Uterus (tissue), 2 donors: Measurements from ENCODE around the gene MAP4K1.

Experiments used
- POLR2A ChIP-seq, 2 donors: fragments of 450-650 bp; IDR thresholded peaks; one replicate each; pipeline ENCODE4 v1.6.1; 2016; ENCODE audit warnings: antibody characterized with exemption in 2 of 2, mild to moderate bottlenecking in 1 of 2, moderate library complexity in 1 of 2
- TF ChIP-seq, protein P1 (sequence below), 4 experiments: fragments of 200-600 bp in 2 of 4; fragments of 450-650 bp in 2 of 4; sonication (generic) in 2 of 4; IDR thresholded peaks; one replicate each; pipeline ENCODE4 v1.5.1; 2016 to 2019; ENCODE audit warnings: antibody characterized with exemption in 4 of 4, mild to moderate bottlenecking in 2 of 4, moderate library complexity in 1 of 4

DNA sequence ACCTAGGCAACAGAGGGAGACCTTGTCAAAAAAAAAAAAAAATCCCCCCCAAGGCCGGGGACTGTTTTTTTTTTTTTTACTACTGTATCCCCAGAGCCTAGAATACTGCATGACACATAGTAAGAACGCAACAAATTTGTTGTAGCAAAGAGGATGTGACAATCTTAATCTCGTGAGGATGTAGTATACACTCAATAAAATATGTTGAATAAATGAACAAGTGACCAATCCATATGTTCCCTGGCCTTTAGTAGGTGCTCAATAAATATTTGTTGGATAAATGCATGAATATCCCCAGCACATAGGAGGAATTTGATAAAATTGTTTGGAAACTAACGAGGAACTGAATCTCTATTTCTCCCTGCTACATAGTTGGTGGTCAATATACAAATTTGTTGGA, 75.7 kb downstream of the MAP4K1 start:
- TF ChIP-seq, protein P1, sequence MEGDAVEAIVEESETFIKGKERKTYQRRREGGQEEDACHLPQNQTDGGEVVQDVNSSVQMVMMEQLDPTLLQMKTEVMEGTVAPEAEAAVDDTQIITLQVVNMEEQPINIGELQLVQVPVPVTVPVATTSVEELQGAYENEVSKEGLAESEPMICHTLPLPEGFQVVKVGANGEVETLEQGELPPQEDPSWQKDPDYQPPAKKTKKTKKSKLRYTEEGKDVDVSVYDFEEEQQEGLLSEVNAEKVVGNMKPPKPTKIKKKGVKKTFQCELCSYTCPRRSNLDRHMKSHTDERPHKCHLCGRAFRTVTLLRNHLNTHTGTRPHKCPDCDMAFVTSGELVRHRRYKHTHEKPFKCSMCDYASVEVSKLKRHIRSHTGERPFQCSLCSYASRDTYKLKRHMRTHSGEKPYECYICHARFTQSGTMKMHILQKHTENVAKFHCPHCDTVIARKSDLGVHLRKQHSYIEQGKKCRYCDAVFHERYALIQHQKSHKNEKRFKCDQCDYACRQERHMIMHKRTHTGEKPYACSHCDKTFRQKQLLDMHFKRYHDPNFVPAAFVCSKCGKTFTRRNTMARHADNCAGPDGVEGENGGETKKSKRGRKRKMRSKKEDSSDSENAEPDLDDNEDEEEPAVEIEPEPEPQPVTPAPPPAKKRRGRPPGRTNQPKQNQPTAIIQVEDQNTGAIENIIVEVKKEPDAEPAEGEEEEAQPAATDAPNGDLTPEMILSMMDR (IDR thresholded peaks at IDR 0.05) = no peak
- TF ChIP-seq POLR2A (IDR thresholded peaks at IDR 0.05) = no peak
